ENCODE data around the gene INPP5A.

The INPP5A gene

GRCh38 chr10:132571650-132572544, 34.3 kb downstream of the INPP5A start:
- TF ChIP-seq CTCF (conservative IDR thresholded peaks at IDR 0.05) (no peak), ZFX (IDR thresholded peaks at IDR 0.05) (no peak)
- H3K27ac ChIP-seq, result peak overlapping the region; percentile 74

DNA sequence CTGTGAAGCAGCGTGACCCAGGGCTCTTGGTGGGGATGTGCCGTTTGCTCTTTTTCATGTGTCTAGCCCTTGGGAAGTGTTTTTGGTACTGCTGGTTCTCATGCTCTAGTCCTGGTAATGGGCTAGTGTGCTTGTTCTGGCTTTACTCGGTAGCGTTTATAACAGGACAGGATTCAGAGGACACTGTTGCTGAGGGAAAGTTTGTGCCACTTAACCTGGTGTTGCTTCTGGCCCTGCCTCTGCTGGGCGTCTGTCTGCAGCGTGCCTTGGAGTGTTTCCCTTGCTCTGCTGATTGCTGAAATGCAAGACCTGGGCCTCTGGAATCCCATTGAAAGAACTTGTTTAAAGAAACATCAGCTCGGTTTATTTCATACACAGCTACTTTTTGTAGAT, 35.0 kb downstream of the INPP5A start:
- H3K27ac ChIP-seq, result peak overlapping the region; percentile 74

DNA sequence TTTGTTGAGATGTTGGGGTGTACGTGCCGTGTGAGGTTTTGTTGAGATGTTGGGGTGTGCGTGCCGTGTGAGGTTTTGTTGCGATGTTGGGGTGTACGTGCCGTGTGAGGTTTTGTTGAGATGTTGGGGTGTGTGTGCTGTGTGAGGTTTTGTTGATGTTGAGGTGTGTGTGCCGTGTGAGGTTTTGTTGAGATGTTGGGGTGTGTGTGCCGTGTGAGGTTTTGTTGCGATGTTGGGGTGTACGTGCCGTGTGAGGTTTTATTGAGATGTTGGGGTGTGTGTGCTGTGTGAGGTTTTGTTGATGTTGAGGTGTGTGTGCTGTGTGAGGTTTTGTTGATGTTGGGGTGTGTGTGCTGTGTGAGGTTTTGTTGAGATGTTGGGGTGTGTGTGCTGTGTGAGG, 35.4 kb downstream of the INPP5A start:
- peak overlapping the region; percentile 74 for H3K27ac ChIP-seq

More for the DNA sequence above, 35.0 kb downstream of the INPP5A start:
- TF ChIP-seq ZFX (IDR thresholded peaks at IDR 0.05) (no peak), CTCF (conservative IDR thresholded peaks at IDR 0.05) (no peak)

- peak overlapping the region; percentile 98 for H3K27ac ChIP-seq
- TF ChIP-seq CTCF (conservative IDR thresholded peaks at IDR 0.05) (no peak), ZFX (IDR thresholded peaks at IDR 0.05) (no peak)
These were observed 36.7 kb downstream of the INPP5A start for GRCh38 chr10:132574288-132574687.

GRCh38 chr10:132574783-132575319, 37.3 kb downstream of the INPP5A start:
- peak overlapping the region; percentile 98 for H3K27ac ChIP-seq
- TF ChIP-seq ZFX (IDR thresholded peaks at IDR 0.05) (no peak), CTCF (conservative IDR thresholded peaks at IDR 0.05) (no peak)

GRCh38 chr10:132575320-132576201, 38.0 kb downstream of the INPP5A start:
- TF ChIP-seq ZFX (IDR thresholded peaks at IDR 0.05), result peak; percentile 30; the same call in 1 of the 2 replicates
- no peak for TF ChIP-seq CTCF (conservative IDR thresholded peaks at IDR 0.05)
- H3K27ac ChIP-seq, result peak overlapping the region; percentile 98

DNA sequence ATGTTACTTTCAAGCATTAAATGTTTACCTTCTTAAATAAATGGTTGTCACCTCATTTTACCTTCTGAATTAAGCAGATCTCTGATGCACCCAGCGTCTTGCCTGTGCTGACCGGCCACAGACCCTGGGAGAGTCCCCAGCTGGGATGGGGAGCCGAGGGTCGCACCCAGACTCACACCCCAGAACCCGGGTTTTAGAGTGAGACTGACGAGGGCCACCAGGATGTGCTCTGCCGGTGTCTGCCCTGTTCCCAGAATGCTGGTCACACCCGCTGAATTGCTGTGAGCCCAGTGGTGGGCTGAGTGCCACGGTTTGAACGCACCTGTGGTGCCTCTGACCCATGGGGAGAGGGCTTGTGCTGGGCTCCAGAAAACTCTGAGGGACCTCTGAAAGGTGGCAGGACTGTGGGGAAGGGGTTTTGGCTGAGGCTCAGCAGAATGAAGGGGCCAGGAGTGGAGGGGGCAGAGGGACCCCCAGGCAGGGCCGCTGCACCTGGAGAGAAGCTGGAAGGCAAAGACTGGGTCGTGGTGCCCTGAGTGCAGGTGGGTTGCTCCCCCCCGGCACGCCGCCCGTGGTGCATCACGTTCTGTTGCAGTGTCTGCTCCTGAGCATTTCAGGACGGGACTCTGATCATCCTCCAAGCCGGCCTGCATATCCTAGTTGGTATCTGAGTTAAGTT, 39.2 kb downstream of the INPP5A start:
- H3K27ac ChIP-seq, result peak overlapping the region; percentile 98
- TF ChIP-seq ZFX (IDR thresholded peaks at IDR 0.05) (no peak), CTCF (conservative IDR thresholded peaks at IDR 0.05) (no peak)
